GM19463 (cell line): ENCODE measurements around the gene ASPG.

Experiments
- ATAC-seq: cut with Tn5 transposase; IDR thresholded peaks from one replicate; pipeline ENCODE4 v1.9.1; 2021; ENCODE audit warnings: mild to moderate bottlenecking, moderate library complexity; ENCODE audit not compliant: unreplicated experiment

The ASPG gene

DNA sequence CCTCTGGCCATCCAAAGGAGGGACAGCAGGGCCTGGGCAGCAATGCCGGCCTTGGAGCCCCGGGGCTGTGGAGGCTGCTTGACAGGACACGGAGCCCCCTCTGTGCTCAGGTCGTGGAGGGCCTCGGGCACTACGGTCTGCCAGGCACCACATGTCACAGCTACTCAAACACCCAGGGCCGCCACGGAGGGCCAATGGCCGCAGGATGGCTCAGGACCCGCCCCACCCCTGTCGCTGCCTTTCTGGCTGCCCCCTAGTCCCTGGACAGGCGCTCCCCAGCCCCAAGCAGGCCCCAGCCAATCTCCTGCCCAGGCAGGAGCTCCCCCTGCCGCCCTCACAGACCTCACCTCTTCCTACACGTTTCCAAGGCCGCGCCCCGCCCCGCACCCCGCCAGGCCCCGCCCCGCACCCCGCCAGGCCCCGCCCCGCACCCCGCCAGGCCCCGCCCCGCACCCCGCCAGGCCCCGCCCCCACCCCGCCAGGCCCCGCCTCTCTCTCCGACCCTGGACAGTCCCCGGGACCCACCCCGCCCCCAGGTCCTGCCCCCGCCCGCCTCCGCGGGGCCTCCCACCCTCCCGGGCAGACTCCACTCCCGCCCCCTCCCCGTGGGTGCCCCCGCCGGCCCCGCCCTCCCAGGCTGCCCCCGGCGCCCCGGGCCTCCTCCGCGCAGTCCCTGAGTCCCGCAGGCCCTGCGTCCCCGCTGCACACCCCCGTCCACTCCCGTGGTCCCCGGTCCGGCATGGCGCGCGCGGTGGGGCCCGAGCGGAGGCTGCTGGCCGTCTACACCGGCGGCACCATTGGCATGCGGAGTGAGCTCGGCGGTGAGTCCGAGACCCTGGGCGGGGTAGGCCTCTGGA lies at the start of gene ASPG:
Gene ASPG, plus strand, starts transcription at position 669 of the 857 bp plus-strand sequence. Its CDS starts 71 bp downstream, at position 740.
- no peak for ATAC-seq

DNA sequence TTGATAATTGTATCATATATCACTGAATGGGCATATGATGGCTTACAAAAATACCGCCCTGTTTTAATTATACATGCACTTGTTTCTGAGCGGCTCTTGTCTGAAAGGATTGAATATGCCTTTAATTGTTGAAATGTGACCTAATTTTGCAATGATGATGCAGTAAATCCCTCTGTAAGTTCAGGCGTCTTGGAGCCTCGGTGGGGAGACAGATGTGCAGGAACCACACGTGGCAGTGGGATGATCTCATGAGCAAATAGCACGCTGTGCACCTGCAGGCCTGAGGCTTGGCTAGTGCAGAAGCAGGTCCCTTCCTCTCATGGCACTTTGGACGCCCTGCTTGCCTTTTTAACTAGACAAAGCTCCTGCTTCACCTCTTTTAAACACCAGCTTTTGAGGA lies 49.3 kb upstream of the ASPG start:
- ATAC-seq = no peak

DNA sequence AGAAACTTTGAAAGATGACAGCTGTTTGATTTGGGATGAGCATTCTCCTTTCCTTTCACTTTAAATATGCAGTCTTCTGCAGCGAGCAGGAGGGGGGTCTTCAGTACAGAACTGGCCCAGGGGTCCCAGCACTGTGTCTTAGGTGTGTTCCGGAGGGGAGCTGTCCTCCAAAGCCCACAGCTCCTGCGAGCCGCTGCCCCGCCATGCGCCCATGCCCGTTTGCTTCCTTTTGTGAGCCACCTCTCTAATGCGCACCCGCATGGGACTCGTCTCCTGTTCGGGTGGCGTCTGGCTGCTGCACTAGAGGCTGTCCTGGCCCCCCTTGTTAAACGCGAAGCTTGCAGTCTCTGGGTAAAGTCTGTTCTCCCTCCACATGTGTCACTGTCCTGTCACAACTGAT lies 48.4 kb upstream of the ASPG start:
- ATAC-seq = no peak

DNA sequence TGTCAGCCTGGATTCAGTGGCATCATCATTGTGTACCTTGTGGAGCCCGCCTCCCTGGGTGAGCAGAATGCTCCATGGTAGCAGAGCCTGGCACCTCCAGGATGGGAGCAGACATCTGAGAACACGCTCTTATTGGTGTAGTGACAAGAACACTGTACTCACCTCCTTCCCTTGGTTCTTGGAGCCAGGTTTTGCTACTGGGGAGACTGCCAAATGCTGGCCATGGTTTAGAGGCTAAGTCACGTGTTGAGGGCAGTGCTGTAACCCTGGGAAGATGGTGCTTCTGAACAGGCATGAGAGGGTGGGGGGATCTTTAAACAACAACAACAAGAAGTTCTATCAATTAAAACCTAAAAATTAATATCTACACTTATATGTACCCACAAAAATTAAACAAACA lies 47.6 kb upstream of the ASPG start:
- no peak for ATAC-seq

DNA sequence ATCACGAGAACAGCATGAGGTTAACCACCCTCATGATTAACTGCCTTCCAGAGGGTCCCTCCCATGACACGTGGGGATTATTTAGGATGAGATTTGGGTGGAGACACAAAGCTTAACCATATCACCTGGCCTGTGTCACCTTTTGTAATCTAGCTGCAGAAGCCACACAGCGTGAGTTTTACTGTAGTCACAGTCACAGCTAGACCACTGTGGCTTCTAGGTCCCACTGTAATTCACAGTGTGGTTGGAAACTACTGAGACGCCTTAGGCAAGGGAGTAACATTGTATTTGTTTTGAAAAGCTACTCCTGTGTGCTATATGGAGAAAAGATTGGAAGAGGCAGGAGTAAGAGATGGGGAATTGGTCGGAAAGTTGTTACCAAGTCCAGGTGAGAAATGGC lies 46.3 kb upstream of the ASPG start:
- ATAC-seq = no peak

DNA sequence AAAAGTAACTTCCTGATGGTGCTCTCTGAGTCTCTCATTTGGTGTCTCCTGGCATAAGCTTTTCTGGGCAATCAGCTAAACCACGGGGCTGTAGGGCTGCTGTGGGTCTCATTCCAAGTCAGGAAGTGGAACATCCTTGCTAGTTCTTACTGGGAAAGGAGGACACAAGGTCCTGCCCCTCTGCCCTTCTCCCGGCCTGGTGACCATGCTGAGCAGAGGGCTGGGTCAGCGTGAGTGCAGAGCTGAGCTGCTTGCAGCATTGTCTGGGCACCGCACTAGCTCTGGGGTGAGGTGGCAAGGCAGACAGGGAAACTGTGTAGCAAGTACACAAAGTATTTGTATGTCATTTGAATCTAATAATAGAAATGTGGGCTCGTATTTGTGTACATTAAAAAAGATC lies 45.0 kb upstream of the ASPG start:
- no peak for ATAC-seq

DNA sequence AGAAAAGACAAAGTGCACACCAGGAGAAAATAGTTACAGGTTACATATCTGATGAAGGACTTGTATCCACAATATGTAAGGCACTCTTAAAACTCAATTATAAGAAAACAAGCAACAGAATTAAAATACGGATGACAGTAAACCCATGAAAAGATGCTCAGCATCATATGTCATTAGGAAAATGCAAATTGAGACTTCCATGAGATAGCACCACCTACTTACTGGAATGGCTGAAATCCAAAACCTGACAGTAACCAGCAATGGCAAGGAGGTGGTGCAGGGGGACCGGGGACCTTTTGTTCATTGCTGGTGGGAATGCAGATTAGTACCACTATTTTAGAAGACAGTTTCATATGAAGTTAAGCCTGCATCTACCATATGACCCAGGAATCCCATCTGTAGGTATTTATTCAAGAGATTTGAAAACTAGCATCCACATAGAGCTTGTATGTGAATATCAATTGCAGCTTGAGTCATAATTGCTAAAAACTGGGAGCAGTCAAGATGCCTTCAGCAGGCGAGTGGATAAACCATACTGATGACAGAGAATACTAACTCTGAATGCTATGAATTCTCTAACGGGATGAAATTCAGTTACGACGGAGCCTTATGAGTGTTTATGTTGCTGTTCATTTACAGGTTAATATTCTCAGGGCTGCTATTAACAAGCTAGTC lies 43.9 kb upstream of the ASPG start:
- ATAC-seq = no peak

DNA sequence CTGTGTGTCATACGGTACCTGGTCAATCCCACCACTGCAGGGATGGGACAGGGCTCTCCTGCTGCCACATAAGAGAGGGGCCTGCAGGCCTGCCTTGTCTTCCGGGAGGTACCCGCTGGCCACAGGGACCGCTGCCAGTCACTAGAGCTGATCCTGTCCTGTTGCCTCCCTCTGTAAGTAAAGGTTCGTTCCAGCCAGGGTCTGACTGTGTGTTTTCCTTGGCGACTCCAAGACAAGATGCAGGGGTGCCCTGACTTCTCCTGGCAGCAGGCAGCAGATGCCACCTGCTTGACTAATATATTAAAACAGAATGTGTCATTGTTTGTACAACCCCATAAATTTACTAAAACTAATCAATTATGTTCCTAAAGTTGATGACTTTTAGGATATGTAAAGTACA lies 41.5 kb upstream of the ASPG start:
- no peak for ATAC-seq

DNA sequence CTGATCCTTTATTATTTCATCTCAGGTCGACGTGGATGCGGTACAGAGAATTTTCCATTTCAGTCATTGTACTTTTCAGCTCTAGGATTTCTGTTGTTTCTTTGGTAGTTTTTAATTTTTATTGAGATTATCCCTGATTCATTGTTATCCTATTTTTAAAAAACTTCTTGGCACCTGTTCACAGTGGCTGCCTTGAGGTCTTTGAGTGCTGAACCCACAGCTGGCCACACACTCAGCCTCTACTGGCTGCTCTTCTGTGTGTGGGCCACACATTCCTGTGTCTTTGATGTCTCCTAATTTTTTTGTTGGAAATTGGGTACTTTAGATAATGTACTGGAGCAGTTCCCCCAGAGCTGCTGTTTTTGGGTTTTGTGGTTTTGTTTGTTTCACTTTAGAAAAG lies 37.7 kb upstream of the ASPG start:
- no peak for ATAC-seq

DNA sequence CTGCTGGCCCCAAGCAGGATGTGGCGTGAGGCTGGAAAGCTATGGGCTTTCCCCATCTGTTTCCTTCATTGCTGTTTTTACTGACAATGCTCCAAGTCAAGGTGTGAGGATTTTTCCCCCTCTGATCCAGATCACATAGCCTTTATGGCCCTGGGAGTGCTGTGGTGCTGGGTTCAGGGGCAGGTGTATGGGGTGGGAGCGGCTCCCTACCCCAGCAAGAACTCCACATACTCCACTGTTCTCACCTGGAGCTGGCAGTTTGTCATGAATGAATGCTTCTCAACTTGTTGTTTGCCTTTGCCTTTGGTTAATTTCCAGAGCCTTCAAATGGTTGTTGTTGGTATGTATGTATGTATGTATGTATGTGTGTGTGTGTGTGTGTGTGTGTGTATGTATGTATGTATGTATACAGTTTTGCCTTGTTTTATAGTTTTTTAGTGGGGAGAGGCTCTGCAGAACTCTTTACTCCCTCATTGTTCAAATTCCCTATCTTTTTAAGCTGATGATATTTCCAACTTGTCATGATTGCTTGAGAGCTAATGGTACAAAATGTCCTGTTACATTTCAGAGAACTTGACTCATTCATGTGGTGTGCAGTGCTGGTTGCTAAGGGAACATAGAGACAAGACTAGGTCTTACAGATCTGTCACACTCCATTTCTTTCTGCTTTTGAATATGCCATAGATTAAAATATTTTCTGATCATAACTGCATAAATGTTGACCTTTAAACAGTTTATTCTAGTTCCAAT lies 36.6 kb upstream of the ASPG start:
- no peak for ATAC-seq

DNA sequence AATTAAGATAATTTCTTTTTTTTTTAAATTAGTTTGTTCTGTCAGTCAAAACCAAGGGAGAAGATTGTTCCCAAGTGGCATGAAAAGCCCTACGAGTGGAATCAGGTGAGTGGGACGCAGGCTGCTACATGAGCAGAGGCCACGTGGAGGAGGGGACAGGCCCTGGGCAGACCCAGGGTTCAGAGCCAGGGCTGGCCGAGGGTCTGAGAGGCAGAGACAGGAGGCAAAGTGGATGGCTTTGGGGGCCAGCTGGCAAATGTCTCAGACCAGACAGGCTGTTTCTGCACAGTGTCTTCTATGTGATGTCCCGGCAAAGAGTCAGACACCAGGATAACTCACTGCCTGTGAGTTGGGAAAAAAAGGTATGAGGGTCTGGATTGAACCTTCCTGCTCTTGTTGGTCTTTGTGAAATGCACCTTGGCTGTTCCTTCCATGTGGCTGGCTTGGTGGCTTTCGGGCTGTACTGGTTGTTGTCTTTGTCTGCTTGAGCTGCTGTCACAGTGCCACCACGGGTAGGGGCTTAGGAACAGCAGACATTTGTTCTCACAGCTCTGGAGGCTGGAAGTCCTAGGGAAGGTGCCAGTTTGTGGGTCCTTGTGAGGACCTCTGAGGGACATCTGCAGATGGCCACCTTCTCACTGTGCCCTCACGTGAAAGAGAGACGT lies 35.8 kb upstream of the ASPG start:
- ATAC-seq = no peak

DNA sequence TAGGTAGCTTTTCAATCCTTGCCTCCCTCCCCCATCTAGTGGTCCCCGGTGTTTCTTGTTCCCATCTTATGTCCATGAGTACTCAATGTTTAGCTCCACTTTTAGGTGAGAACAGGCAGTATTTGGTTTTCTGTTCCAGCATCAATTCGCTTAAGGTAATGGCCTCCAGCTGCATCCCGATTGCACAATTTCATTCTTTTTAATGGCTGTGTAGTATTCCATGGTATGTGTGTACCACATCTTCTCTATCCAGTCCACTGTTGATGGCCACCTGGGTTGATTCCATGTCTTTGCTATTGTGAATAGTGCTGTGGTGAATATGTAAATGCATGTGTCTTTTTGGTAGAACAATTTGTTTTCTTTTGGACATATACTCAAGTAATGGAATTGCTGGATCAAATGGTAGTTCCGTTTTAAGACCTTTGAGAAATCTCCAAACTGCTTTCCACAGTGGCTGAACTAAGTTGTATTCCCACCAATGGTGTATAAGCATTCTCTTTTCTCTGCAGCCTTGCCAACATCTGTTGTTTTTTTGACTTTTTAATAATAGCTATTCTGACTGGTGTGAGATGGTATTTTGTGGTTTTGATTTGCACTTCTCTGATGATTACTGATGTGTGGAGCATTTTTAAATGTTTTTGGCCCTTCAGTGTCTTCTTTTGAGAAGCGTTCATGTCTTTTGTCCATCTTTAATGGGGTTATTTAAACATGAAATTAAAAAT lies 34.2 kb upstream of the ASPG start:
- no peak for ATAC-seq

DNA sequence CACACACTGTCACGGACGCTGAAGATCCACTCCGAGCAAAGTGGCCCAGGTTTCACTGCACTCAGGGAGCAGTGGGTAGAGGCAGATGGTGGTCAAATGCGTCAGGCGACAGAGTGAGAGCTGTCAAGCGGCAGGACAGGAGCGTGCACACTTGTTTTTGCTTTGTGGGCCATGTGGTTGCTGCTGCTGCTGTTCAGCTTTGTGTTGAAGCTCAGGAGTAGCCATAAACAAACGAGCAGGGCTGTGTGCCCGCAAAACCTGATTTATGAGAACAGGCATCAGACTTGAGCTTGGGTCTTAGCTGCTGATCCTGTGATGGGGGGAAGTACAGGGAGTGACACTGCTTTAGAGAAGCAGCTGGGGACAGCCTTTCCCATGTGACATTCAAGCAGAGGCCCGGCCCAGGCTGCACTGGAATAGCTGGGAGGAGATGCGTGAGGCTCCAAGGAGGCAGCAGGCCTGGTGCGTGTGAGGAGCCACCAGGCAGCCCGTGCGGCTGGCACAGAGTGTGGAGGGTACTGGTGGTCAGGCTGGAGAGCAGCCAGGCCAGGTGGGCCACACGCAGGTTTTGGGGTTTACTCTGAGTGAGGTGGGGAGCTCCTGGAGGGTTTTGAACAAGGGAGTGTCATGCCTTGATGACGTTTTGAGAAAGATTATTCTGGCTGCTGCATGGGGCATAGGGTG lies 31.1 kb upstream of the ASPG start:
- ATAC-seq = no peak

DNA sequence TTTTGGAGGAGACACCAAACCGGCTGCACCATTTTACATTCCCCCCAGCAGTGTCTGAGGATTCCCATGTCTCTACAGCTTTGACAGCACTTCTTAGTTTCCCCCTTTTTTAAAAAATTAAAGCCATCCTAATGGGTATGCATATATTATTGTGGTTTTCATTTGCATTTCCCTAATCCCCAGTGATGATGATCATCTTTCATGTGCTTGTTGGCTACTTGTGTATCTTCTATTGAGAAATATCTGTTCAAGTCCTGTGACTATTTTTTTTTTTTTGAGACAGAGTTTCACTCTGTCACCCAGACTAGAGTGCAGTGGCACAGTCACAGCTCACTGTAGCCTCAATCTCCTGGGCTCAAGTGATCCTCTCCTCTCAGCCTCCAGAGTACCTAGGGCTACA lies 23.2 kb upstream of the ASPG start:
- no peak for ATAC-seq

DNA sequence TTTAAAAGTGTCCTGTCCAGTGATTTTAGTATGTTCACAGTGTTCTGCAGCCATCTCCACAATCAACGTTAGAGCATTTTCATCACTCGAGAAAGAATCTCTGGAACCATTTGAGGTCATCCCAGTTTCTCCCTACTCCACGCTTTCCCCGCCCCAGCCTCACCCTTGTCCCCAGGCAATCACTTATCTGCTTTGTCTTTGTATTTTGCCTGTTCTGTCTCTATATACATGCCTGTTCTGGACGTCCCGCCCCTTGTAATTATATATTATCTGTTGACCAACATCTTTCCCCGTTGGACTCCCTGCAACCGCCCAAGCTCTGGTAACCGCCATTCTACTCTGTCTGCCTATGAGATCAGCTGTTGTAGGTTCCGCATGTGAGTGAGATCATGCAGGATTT lies 21.5 kb upstream of the ASPG start:
- ATAC-seq = no peak

DNA sequence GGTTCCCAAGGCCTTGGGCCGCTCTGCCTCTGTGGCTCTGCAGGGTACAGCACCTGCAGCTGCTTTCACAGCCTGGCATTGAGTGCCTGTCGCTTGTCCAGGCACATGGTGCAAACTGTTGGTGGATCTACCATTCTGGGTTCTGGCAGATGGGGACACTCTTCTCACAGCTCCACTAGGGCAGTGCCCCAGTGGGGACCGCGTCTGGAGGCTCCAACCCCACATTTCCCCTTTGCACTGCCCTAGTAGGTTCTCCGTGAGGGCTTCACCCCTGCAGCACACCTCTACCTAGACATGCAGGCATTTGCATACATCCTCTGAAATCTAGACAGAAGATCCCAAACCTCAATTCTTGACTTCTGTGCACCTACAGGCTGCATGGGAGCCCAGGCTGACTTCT lies 19.2 kb upstream of the ASPG start:
- no peak for ATAC-seq

DNA sequence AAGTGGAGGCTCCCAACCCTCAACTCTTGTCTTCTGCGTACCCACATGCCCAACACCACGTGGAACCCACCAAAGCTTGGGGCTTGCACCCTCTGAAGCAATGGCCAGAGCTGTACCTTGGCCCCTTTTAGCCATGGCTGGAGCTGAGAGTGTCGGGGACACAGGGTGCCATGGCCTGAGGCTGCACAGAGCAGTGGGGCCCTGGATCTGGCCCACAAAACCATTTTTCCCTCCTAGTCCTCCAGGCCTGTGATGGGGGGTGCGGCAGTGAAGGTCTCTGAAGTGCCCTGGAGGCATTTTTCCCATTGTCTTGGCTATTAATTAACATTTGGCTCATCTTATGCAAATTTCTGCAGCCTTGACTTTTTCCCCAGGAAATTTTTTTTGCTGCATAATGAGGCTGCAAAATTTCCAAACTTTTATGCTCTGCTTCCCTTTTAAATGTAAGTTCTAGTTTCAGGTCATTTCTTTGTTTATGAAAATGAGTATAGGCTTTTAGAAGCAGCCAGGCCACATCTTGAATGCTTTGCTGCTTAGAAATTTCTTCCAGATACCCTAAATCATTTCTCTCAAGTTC lies 18.7 kb upstream of the ASPG start:
- ATAC-seq = no peak

DNA sequence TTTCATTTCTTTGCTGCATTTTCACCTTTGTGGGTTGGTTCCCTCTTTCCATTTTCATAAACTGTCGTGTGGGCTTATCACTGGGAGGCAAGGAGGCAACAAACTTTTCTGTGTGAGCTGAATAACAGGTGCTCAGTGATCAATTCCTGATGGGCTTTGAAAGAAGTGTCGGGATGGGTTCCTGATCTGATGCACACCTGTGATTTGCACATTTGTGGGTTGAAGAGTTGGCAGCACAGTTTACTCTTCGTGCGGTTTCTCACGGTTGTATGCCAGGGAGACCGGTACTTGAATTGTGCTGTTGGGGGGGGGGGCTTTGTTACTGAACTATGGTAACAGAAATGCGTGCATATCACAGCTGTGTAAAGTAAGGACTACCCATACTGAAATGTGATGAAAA lies 16.0 kb upstream of the ASPG start:
- no peak for ATAC-seq

DNA sequence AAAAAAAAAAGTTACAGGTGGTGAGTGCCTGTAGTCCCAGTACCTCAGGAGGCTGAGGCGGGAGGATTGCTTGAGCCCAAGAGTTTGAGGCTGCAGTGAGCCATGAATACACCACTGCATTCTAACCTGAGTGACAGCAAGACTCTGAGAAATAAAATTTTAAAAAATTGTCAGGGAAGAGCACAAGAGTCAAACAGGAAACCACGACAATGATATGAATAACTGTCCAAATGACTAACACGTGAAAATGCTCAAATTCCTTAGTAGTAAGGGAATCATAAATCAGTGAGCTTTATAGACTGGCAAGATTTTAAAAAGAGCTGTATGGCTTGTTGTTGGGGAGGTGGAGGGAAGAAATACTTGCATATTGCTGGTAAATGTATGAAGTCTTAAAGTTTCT lies 12.9 kb upstream of the ASPG start:
- no peak for ATAC-seq

DNA sequence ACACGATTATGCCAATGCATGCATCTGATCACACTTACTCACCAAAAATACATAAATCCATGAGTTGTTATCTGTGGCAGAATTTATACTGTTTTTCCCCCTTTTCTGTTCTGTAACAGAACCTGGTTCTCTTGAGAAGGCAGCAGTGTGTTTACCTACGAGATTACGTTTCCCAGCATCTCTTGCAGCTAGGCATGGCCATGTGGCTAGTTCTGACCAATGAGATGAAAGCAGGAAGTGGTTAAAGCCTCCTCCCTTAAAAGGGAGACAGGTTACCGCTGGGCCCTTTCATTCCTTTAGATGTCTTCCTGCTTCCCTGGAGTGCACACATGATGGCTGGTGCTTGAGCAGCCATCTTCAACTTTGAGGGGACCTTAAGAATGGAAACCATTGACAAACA lies 11.7 kb upstream of the ASPG start:
- ATAC-seq = no peak
